GM12864 (cell line): Measurements from ENCODE around the gene SAMM50.

ENCODE experiments used
- DNase-seq: peaks from one replicate; pipeline ENCODE4 v3.0.0-alpha.2; 2011; ENCODE audit warnings: low read depth
- H3K4me3 ChIP-seq: 2 replicates; pipeline ENCODE4 v1.5.1; 2011; ENCODE audit warnings: mild to moderate bottlenecking, low read depth, low read length, control low read depth
- CTCF ChIP-seq: IDR thresholded peaks from 2 replicates; pipeline ENCODE4 v1.5.1; 2011; ENCODE audit warnings: low read depth, mild to moderate bottlenecking, moderate library complexity, low read length, control low read depth, inconsistent platforms; ENCODE audit errors: missing control alignments

Gene SAMM50

DNA sequence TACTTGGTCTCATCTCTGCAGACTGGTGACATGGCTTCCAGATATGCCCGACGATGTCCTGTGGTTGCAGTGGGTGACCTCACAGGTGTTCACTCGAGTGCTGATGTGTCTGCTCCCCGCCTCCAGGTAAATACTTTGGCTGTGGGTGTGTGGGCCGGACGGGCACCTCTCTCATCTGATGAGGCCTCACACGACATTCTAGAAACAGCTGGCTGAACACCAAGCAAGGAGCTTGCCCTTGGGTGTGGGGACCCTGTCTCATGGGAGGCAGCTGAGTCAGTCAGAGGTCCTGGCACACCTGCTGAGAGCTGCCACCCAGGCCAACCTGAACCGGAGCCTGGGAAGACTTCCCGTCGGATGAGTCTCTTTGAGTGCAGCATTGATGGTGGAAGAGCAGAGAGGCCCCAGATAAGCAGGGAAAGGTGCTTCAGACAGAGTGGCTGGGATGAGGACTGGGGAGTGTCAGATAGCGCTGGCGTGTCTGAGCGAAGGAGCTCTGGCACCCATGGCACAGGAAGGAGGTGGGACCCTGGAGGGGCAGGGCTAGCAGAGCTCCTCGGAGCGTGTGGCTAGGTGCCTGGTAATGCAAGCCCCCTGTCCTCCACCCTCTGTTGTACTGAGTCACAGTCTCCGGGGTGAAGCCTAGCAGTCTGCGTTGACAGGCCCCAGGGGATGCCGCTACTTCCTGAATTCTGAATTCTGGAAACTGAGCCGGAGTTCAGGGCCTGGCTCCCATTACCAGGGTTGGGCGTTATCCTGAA is 10.4 kb upstream of the SAMM50 start:
- TF ChIP-seq CTCF: no peak
- H3K4me3 ChIP-seq: no peak overlapping the region
- no peak for DNase-seq

DNA sequence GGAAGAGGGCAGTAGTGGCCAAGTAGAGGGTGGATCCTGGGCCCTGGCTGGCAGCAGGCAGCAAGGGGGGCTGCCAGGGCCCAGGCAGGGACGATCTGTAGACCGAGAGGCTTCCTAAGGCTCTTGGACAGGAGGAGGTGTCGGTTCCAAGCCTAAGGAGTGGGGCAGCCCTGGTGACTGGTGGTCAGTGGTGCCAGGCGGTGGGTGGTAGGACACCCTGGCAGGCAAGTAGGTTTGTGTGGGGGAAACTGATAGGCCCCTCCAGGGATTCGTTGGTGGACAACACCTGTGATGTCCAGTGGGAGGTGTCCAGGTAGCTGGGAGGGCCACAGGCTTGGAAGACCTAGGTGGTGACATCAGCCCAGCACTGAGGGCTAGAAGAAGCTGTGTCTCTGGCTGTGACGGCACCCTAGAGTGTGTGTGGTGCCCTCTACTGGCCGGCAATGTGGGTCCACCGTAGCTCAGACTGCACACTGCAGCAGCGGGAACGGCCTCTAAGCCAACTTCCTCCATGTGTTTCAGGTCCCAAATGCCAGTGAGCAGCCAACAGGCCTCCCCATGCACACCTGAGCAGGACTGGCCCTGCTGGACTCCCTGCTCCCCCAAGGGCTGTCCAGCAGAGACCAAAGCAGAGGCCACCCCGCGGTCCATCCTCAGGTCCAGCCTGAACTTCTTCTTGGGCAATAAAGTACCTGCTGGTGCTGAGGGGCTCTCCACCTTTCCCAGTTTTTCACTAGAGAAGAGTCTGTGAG is 9.4 kb upstream of the SAMM50 start:
- TF ChIP-seq CTCF: peak; percentile 94
- DNase-seq: no peak
- H3K4me3 ChIP-seq: no peak overlapping the region

GRCh38 chr22:43946384-43946667 is 8.9 kb upstream of the SAMM50 start:
- no peak for DNase-seq
- no peak overlapping the region for H3K4me3 ChIP-seq
- no peak for TF ChIP-seq CTCF

GRCh38 chr22:43948836-43949406 is 6.3 kb upstream of the SAMM50 start:
- TF ChIP-seq CTCF: no peak

DNA sequence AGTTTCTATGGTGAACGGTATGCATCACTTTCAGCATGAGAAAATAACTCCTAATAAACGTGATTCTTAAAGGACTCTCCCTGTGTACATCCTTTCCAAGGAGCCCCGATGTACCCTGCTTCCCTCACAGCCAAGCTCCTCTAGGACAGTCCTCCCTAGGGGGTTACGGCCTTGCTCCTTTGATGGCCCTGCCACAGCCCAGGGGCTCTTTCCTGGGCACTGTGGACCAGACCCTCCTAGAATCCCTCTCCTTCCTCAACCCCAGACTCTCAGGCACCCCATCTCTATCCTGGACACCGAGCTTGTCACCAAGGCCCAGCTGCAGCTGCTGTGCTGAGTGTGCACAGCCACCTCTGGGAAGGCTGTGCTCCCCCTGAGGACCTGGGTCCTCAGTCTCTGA is 3.9 kb upstream of the SAMM50 start:
- no peak for TF ChIP-seq CTCF
- DNase-seq: no peak
- no peak overlapping the region for H3K4me3 ChIP-seq

More at GRCh38 chr22:43948836-43949406, 6.3 kb upstream of the SAMM50 start:
- no peak overlapping the region for H3K4me3 ChIP-seq
- no peak for DNase-seq

DNA sequence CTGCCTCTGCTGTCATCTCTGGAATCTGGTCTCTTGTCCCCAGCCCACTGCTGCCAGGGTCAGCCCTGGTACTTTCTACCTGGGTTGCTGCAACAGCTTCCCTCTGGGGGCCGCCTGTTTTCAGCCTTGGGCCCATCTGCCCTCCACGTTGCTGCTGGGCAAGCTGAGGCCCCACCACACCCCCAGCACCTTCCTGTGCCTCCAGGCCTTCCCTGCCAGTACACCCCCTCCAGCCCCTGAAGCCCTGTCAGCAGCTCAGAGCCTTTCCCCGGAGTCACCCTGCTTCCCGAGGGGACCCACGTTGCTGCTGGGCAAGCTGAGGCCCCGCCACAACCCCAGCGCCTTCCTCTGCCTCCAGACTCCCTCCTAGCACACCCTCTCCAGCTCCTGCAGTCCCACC is 3.3 kb upstream of the SAMM50 start:
- TF ChIP-seq CTCF: no peak
- DNase-seq: no peak
- no peak overlapping the region for H3K4me3 ChIP-seq
